Adrenal gland (tissue), 12 donors: ENCODE results near the gene GNRH2. TPM values are rescaled to one million over a fixed set of nuclear protein-coding genes. Genes with fewer than 3 reads are reported as not detected.
"Not testable (repeated sequence)": the region's sequence is repeated elsewhere in the genome, so short reads cannot be mapped to it uniquely, and the experiment has no call there.

Source experiments
- DNase-seq, 7 donors: peaks; one replicate each; pipeline ENCODE4 v3.0.0-alpha.2; 2019 to 2020
- H3K27ac ChIP-seq, 5 donors: fragments of 200-600 bp; sonication (generic) in 4 of 5; 1 replicate in 3 of 5; 2 replicates in 2 of 5; pipeline versions ENCODE4 v1.5.1 to v1.8.0; 2016 to 2020; ENCODE audit warnings: mild to moderate bottlenecking in 1 of 5
- H3K27me3 ChIP-seq: fragments of 200-600 bp; 2 replicates; pipeline ENCODE4 v1.8.0; 2021
- H3K36me3 ChIP-seq, 2 donors: fragments of 200-600 bp; replicated peaks in 1 of 2; 1 replicate in 1 of 2; 2 replicates in 1 of 2; pipeline versions ENCODE4 v1.5.1 to v1.8.0; 2018 to 2022
- H3K4me1 ChIP-seq, 2 donors: fragments of 200-600 bp; replicated peaks in 1 of 2; 1 replicate in 1 of 2; 2 replicates in 1 of 2; pipeline versions ENCODE4 v1.5.1 to v1.8.0; 2018 to 2021
- H3K4me3 ChIP-seq, 4 donors: fragments of 200-600 bp; sonication (generic) in 3 of 4; one replicate each; pipeline ENCODE4 v1.5.1; 2016 to 2018
- H3K9me3 ChIP-seq, 3 donors: fragments of 200-600 bp; sonication (generic) in 1 of 3; replicated peaks in 1 of 3; 1 replicate in 2 of 3; 2 replicates in 1 of 3; pipeline versions ENCODE4 v1.5.1 to v1.8.0; 2016 to 2021
- CTCF ChIP-seq, 6 experiments: fragments of 450-650 bp in 4 of 6; fragments of 200-600 bp in 2 of 6; sonication (generic) in 1 of 6; IDR thresholded peaks; 1 replicate in 5 of 6; 2 replicates in 1 of 6; pipeline versions ENCODE4 v1.5.1 to v1.8.0; 2016 to 2021; ENCODE audit warnings: antibody characterized with exemption in 6 of 6, mild to moderate bottlenecking in 2 of 6, moderate library complexity in 1 of 6
- POLR2A ChIP-seq, 2 donors: fragments of 450-650 bp; IDR thresholded peaks; one replicate each; pipeline ENCODE4 v1.6.1; 2017; ENCODE audit warnings: antibody characterized with exemption in 2 of 2, mild to moderate bottlenecking in 2 of 2, moderate library complexity in 1 of 2
- WGBS, 4 donors: extraction: QIAGEN DNeasy Blood & Tissue Kit in 2 of 4; methylation state at CpG; one replicate each; pipeline versions ENCODE4 v1.1.5 to v1.1.7; 2013 to 2017; 5-methylcytosine and 5-hydroxymethylcytosine counted together
- intact Hi-C, 2 donors: fragments of 100-400 bp; cut with DNase I; formaldehyde crosslinking; loops; one replicate each; pipeline versions ENCODE4 v1.14.1 to v1.15.0; 2022 to 2023
- polyA plus RNA-seq, 3 donors: library from polyadenylated mRNA; stranded (reverse); fragments of 200-250 nt in 2 of 3; fragments of 350-450 nt in 1 of 3; fragmentation: Illumina TruSeq in 1 of 3; extraction: RNeasy Lipid Tissue Mini Kit (QIAGEN cat#74804) in 1 of 3; gene quantifications; one replicate each; pipeline ENCODE4 v1.2.3, GENCODE V29; 2013 to 2014
- total RNA-seq, 9 donors: library from RNA; depleted of rRNA in 4 of 9; stranded (reverse); fragments of >200 nt in 4 of 9; fragments of 120-200 nt in 1 of 9; fragmentation: NEBNext Ultra II Directional in 1 of 9; extraction: Animal tissue kit (Norgen Biotek cat#: 25700) in 1 of 9; gene quantifications; one replicate each; pipeline versions ENCODE4 v1.1.0 to v1.2.4, GENCODE V29; 2013 to 2023
- donor health status: healthy with polysubstance abuse.
- donor health status: Bipolar disorder and iron deficiency.
- donor health status: DM: yes; HTN: yes; CAD: no.
- donor health status: DM: no; HTN: no; CAD: no.
- donor health status: DM: no; HTN: no; CAD: no.
- donor health status: DM: yes; HTN: yes; CAD: no.

The GNRH2 gene
- total and polyA plus RNA-seq, 12 donors = 0.34 to 4.2 (median 1.7) TPM; not detected in 7

- Histone ChIP-seq H3K4me3 (no peak overlapping the region), H3K4me1 (no peaks in the 10 kb centered on the region), H3K9me3 (no peaks in the 10 kb centered on the region), H3K27ac (no peak overlapping the region), H3K36me3 (peaks cover 0 to 52% of the 10 kb centered on the region in 2 donors), H3K27me3 (no peaks in the 10 kb centered on the region)
- 91 to 100% (median 96%) methylated on average over 4 to 5 of the region's 5 CpGs for WGBS, 4 donors
- intact Hi-C loops = no loop called here
- TF ChIP-seq CTCF (IDR thresholded peaks at IDR 0.05) (no peak), POLR2A (IDR thresholded peaks at IDR 0.05) (no peak)
- DNase-seq = no peak
Measured at GRCh38 chr20:3021777-3022176, 21.6 kb upstream of the GNRH2 start.

- intact Hi-C loops, H3K9me3 ChIP-seq, H3K4me1 ChIP-seq, H3K27me3 ChIP-seq, H3K4me3 ChIP-seq, H3K27ac ChIP-seq: not testable (repeated sequence)
- WGBS, 4 donors = 88 to 94% (median 89%) methylated on average over 20 of the region's 20 CpGs
- H3K36me3 ChIP-seq = peaks cover 0 to 60% of the 10 kb centered on the region in 2 donors
- peak in 1 of 7 donors; percentile 15 for DNase-seq
Measured at GRCh38 chr20:3022559-3023490, 20.6 kb upstream of the GNRH2 start.

GRCh38 chr20:3027987-3028386, 15.4 kb upstream of the GNRH2 start:
- WGBS, 4 donors = 74 to 78% (median 77%) methylated on average over 2 of the region's 2 CpGs
- Histone ChIP-seq H3K27me3 (no peaks in the 10 kb centered on the region), H3K27ac (no peak overlapping the region), H3K9me3 (no peaks in the 10 kb centered on the region), H3K4me3 (no peak overlapping the region), H3K36me3 (peaks cover 0 to 45% of the 10 kb centered on the region in 2 donors), H3K4me1 (no peaks in the 10 kb centered on the region)
- intact Hi-C loops = no loop called here
- no peak for DNase-seq
- TF ChIP-seq POLR2A (IDR thresholded peaks at IDR 0.05) (no peak), CTCF (IDR thresholded peaks at IDR 0.05) (no peak)

- no peak for DNase-seq
- H3K4me3 ChIP-seq = no peak overlapping the region
- H3K9me3 ChIP-seq = no peaks in the 10 kb centered on the region
- intact Hi-C loops = no loop called here
- no peaks in the 10 kb centered on the region for H3K27me3 ChIP-seq
- WGBS, 4 donors = 96 to 98% (median 97%) methylated on average over 3 of the region's 3 CpGs
- H3K4me1 ChIP-seq = no peaks in the 10 kb centered on the region
- TF ChIP-seq CTCF (IDR thresholded peaks at IDR 0.05) = no peak
- TF ChIP-seq POLR2A (IDR thresholded peaks at IDR 0.05) = no peak
- no peak overlapping the region for H3K27ac ChIP-seq
- peaks cover 0 to 35% of the 10 kb centered on the region in 2 donors for H3K36me3 ChIP-seq
Measured at GRCh38 chr20:3031524-3032147, 11.8 kb upstream of the GNRH2 start.
